NCI-H1694 (cell line): ENCODE measurements around the gene CDH5.
"Not testable (repeated sequence)": the region's sequence is repeated elsewhere in the genome, so short reads cannot be mapped to it uniquely, and the experiment has no call there.

ENCODE experiments used
- DNase-seq: peaks from one replicate; lab custom pipeline; 2025; lab: John Stamatoyannopoulos, UW

CDH5 gene

GRCh38 chr16:66366433-66367299 lies at the start of gene CDH5:
Gene CDH5 (plus strand): TSS chr16:66366691. CDS start chr16:66379338, 12,647 bp downstream.
- DNase-seq = no peak

- no peak for DNase-seq
Observed at GRCh38 chr16:66318505-66318904, 48.0 kb upstream of the CDH5 start.

GRCh38 chr16:66320774-66321173 lies 45.7 kb upstream of the CDH5 start:
- no peak for DNase-seq

GRCh38 chr16:66322174-66322573 lies 44.3 kb upstream of the CDH5 start:
- no peak for DNase-seq

GRCh38 chr16:66324815-66325515 lies 41.5 kb upstream of the CDH5 start:
- DNase-seq = peak; percentile 64

- no peak for DNase-seq
Observed at GRCh38 chr16:66325717-66326376, 40.6 kb upstream of the CDH5 start.

- DNase-seq = no peak
Observed at GRCh38 chr16:66326991-66327513, 39.4 kb upstream of the CDH5 start.

- no peak for DNase-seq
Observed at GRCh38 chr16:66328282-66328681, 38.2 kb upstream of the CDH5 start.

GRCh38 chr16:66331464-66331863 lies 35.0 kb upstream of the CDH5 start:
- DNase-seq = not testable (repeated sequence)

GRCh38 chr16:66332634-66333610 lies 33.6 kb upstream of the CDH5 start:
- DNase-seq = no peak

GRCh38 chr16:66334853-66335574 lies 31.5 kb upstream of the CDH5 start:
- no peak for DNase-seq

GRCh38 chr16:66335704-66336329 lies 30.7 kb upstream of the CDH5 start:
- DNase-seq = no peak

GRCh38 chr16:66337463-66338188 lies 28.9 kb upstream of the CDH5 start:
- no peak for DNase-seq

GRCh38 chr16:66342294-66342900 lies 24.1 kb upstream of the CDH5 start:
- DNase-seq = peak; percentile 60

GRCh38 chr16:66344533-66345145 lies 21.9 kb upstream of the CDH5 start:
- DNase-seq = peak; percentile 29

- DNase-seq = no peak
Observed at GRCh38 chr16:66346221-66346620, 20.3 kb upstream of the CDH5 start.

- no peak for DNase-seq
Observed at GRCh38 chr16:66352304-66352703, 14.2 kb upstream of the CDH5 start.

- peak; percentile 39 for DNase-seq
Observed at GRCh38 chr16:66353055-66353454, 13.4 kb upstream of the CDH5 start.
